ENCODE results near the gene GAL.

Gene GAL

DNA sequence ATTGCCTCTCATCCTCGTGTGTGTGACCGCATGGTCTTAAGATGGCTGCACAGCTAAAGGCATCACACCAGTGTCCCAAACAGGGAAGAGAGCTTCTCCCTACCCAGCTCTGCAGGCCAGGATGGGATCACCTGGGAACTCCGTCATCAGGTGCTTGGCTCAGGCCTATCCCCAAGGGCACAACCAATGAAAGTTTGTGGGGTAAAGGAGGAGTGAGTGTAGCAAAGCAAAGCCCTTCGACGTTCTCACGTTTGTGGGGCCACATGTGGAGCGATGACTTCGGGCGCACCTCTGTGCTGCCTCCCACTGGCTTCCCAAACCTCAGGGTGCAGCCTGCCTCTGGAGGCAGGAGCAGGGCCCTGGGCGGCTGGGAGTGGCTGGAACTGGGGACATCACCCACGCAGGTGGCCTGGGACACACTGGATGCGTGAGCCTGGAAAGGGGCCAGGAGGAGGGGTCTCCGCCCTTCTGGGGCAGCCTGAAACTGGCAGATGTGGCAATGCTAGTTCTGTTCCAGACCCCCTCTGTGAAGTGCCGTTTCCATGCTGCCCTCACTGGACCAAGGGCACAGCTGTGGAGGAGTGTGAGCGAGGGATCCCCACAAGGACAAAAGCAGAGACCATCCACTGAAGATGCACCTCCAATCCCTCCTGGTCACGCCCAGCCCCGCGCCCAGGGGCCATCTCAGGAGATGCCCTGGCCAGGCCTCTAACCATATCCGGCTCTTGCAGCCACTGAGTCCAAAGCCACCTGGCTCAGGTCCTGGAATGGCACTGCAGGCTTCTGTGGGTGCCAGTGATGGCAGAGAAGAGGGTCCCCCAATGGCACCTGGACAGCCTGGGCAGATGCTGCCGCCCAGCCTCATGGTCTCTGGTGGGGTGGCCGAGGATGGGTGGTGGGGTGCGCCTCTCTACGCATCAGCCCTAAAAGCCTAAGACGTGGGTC is 30.6 kb upstream of the GAL start:
- Mint-ChIP-seq H3K4me1 (peaks cover 2 to 12% of the 10 kb centered on the region in 2 donors), H3K36me3 (no peaks in the 10 kb centered on the region), H3K27me3 (peaks cover 29 to 42% of the 10 kb centered on the region in 2 donors), H3K27ac (no peak overlapping the region), H3K9me3 (peaks cover 2 to 9% of the 10 kb centered on the region in 2 donors), H3K4me3 (no peak overlapping the region)
- ATAC-seq (replicated peaks) = no peak
- DNase-seq = no peak

DNA sequence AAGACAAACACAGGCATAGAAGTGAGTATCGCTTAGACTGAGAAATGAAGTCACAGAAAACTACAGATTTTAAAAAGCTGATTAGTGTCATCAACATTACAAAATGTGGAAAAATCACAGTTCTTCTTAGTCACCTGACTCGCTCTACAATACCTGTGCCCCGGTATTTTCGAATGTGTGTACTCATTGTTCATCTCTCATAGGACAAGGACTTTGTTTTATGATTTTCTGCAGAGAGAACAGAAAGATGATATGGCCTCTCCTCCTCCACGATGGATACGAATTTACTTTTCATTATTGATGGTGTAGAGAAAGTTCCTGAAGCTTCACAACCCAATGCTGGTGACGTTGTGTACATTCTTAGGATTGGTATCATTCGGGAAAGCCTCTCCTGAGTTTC is 29.4 kb upstream of the GAL start:
- no peak overlapping the region for H3K4me3 Mint-ChIP-seq
- H3K9me3 Mint-ChIP-seq = peaks cover 2 to 9% of the 10 kb centered on the region in 2 donors
- H3K4me1 Mint-ChIP-seq = peaks cover 2 to 11% of the 10 kb centered on the region in 2 donors
- H3K36me3 Mint-ChIP-seq = no peaks in the 10 kb centered on the region
- H3K27me3 Mint-ChIP-seq = peaks cover 22 to 35% of the 10 kb centered on the region in 2 donors
- no peak for ATAC-seq (replicated peaks)
- H3K27ac Mint-ChIP-seq = no peak overlapping the region
- DNase-seq = no peak

GRCh38 chr11:68655406-68655805 is 28.9 kb upstream of the GAL start:
- H3K4me3 Mint-ChIP-seq = no peak overlapping the region

DNA sequence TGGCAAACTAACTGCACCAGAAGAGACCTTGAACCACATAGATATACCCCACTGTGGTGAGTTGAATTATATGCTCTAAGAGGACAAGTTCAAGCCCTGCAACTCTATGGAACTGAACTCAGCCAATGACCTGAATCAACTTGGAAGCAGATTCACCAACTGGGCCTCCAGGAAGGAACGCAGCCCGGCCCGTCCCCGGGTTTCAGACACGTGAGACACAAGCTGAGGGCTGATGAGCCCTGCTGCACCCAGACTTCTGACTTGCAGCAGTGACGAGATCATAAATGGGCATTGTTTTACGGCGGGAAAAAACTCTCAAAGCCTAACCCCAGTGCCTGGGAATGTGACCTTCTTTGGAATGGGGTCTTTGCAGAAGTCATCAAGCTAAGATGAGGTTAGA is 28.5 kb upstream of the GAL start:
- H3K4me1 Mint-ChIP-seq = peaks cover 2 to 8% of the 10 kb centered on the region in 2 donors
- ATAC-seq (replicated peaks) (no peak), DNase-seq (no peak)
- no peaks in the 10 kb centered on the region for H3K36me3 Mint-ChIP-seq
- no peak overlapping the region for H3K27ac Mint-ChIP-seq
- no peak overlapping the region for H3K4me3 Mint-ChIP-seq
- peaks cover 19 to 38% of the 10 kb centered on the region in 2 donors for H3K27me3 Mint-ChIP-seq
- H3K9me3 Mint-ChIP-seq = peaks cover 2 to 9% of the 10 kb centered on the region in 2 donors

More at GRCh38 chr11:68655406-68655805, 28.9 kb upstream of the GAL start:
- ATAC-seq (replicated peaks) (no peak), DNase-seq (no peak)
- peaks cover 20 to 34% of the 10 kb centered on the region in 2 donors for H3K27me3 Mint-ChIP-seq
- no peak overlapping the region for H3K27ac Mint-ChIP-seq
- H3K9me3 Mint-ChIP-seq = peaks cover 2 to 9% of the 10 kb centered on the region in 2 donors
- H3K36me3 Mint-ChIP-seq = no peaks in the 10 kb centered on the region
- H3K4me1 Mint-ChIP-seq = peaks cover 2 to 8% of the 10 kb centered on the region in 2 donors

DNA sequence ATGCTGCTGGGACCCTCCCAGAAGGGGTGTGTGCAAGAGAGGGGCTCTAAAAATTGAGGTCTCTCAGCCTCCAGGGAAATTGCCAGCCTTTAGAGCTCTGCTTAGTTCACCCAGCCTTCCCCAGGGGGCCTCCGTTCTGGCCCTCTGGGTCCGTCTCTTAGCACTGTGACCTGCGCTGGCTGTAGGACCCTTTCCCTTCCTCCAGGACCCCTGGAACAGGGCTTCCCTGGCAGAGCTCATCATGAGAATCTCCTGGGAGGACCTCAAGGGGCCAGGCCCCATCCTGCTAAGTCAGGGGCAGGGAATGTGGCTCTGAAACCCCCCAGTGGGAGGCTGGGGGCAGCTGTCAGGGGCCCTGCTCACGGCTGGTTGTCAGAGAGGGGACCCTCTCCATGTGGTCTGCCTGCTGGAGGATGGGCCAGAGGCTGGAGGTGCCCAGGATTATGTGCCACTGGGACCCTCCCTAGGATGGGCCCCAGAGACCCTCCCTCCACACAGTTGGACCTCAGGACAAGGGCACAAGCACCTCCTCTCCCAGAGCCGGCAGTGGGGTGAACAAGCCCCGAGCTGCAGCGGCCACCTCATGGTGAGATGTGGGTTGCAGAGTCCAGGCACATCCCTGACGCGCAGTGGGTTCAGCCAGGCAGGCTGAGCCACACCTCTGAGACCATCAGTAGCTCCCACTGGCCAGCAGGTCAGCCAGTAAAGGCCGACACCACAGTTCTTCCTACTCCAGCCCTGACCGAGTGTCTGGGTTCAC is 27.1 kb upstream of the GAL start:
- Mint-ChIP-seq H3K27me3 (peaks cover 21 to 42% of the 10 kb centered on the region in 2 donors), H3K4me1 (peaks cover 2 to 4% of the 10 kb centered on the region in 2 donors), H3K36me3 (no peaks in the 10 kb centered on the region), H3K9me3 (peaks cover 3 to 9% of the 10 kb centered on the region in 2 donors), H3K4me3 (no peak overlapping the region), H3K27ac (no peak overlapping the region)
- DNase-seq = no peak
- no peak for ATAC-seq (replicated peaks)

DNA sequence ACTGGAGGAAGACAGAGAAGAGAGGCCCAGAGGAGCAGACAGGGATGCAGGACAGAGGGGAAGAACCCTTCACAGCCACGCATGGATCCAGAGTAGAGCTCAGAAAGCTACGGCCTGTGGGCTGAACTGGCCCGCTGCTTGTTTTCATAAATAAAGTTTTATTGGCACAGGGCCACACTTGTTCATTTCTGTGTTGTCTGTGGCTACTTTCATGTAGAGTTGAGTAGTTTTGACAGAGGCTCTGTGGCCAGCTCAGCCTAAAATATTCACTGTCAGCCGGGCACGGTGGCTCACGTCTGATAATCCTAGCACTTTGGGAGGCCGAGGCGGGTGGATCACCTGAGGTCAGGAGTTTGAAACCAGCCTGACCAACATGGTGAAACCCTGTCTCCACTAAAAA is 26.2 kb upstream of the GAL start:
- no peaks in the 10 kb centered on the region for H3K36me3 Mint-ChIP-seq
- peaks cover 5 to 9% of the 10 kb centered on the region in 2 donors for H3K9me3 Mint-ChIP-seq
- DNase-seq (no peak), ATAC-seq (replicated peaks) (no peak)
- no peak overlapping the region for H3K4me3 Mint-ChIP-seq
- no peaks in the 10 kb centered on the region for H3K4me1 Mint-ChIP-seq
- no peak overlapping the region for H3K27ac Mint-ChIP-seq
- peaks cover 25 to 39% of the 10 kb centered on the region in 2 donors for H3K27me3 Mint-ChIP-seq

- no peak overlapping the region for H3K27ac Mint-ChIP-seq
Observed at GRCh38 chr11:68658661-68659060, 25.7 kb upstream of the GAL start.

GRCh38 chr11:68659158-68659921 is 25.0 kb upstream of the GAL start:
- H3K36me3 Mint-ChIP-seq = no peaks in the 10 kb centered on the region
- ATAC-seq (replicated peaks) (no peak), DNase-seq (no peak)
- no peak overlapping the region for H3K27ac Mint-ChIP-seq
- peaks cover 5 to 9% of the 10 kb centered on the region in 2 donors for H3K9me3 Mint-ChIP-seq
- H3K4me1 Mint-ChIP-seq = no peaks in the 10 kb centered on the region
- no peak overlapping the region for H3K4me3 Mint-ChIP-seq
- H3K27me3 Mint-ChIP-seq = peaks cover 35 to 43% of the 10 kb centered on the region in 2 donors

More at GRCh38 chr11:68658661-68659060, 25.7 kb upstream of the GAL start:
- H3K4me1 Mint-ChIP-seq = no peaks in the 10 kb centered on the region
- peaks cover 5 to 9% of the 10 kb centered on the region in 2 donors for H3K9me3 Mint-ChIP-seq
- peaks cover 31 to 41% of the 10 kb centered on the region in 2 donors for H3K27me3 Mint-ChIP-seq
- ATAC-seq (replicated peaks) (no peak), DNase-seq (no peak)
- no peaks in the 10 kb centered on the region for H3K36me3 Mint-ChIP-seq
- no peak overlapping the region for H3K4me3 Mint-ChIP-seq

GRCh38 chr11:68660066-68660810 is 24.1 kb upstream of the GAL start:
- H3K9me3 Mint-ChIP-seq = peaks cover 3 to 7% of the 10 kb centered on the region in 2 donors
- H3K4me3 Mint-ChIP-seq = no peak overlapping the region
- H3K36me3 Mint-ChIP-seq = no peaks in the 10 kb centered on the region
- no peak overlapping the region for H3K27ac Mint-ChIP-seq
- ATAC-seq (replicated peaks) = no peak
- no peaks in the 10 kb centered on the region for H3K4me1 Mint-ChIP-seq
- peaks cover 44 to 52% of the 10 kb centered on the region in 2 donors for H3K27me3 Mint-ChIP-seq
- DNase-seq = no peak

GRCh38 chr11:68661014-68661413 is 23.3 kb upstream of the GAL start:
- H3K9me3 Mint-ChIP-seq = peaks cover 0 to 3% of the 10 kb centered on the region in 2 donors
- ATAC-seq (replicated peaks) = no peak
- no peak overlapping the region for H3K27ac Mint-ChIP-seq
- no peak for DNase-seq
- H3K36me3 Mint-ChIP-seq = no peaks in the 10 kb centered on the region
- H3K4me3 Mint-ChIP-seq = no peak overlapping the region
- peaks cover 45% of the 10 kb centered on the region in 2 donors for H3K27me3 Mint-ChIP-seq
- no peaks in the 10 kb centered on the region for H3K4me1 Mint-ChIP-seq

DNA sequence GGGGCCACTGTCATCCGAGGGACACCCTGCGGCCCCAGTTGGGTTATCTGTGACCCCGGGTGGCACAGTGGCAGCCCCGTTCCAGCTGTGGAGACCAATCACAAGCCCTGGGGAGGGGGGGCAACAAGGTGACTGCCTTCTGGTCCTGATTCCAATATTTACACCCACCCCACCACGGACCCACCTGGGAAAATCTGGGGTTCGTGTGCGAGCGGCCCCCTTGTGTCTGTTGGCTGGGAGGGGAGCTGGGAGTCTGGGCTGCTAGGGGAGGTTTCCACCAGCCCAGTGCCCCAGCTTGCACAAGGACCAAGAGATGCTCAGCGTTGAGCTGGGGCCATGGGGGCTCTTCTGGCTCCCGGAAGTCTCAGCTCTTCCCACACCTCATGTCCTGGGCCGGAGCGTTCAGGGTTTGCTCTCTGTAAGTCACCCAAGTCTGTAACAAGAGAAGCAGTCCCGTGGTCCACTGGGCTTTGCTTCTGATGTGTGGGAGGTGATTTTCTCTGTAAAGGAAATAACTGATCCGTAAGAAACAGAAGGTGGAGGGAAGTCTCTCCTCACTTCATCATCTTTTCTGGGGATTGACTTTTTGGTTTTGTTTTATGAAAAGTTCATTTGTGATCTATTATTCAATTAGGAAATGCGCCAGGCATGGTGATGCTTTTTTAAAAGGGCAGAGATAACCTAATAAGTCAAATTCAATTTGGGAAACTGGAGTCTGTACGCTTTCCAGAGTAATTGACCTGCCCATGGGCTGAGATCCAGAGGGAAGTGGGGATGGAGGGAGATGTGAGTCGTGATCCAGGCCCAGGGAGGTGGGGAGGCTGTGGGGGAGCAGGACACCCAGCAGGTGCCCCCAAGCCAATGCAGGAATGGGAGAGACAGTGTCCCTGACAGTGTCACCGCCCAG is 22.4 kb upstream of the GAL start:
- no peaks in the 10 kb centered on the region for H3K4me1 Mint-ChIP-seq
- no peak for DNase-seq
- H3K4me3 Mint-ChIP-seq = no peak overlapping the region
- no peak for ATAC-seq (replicated peaks)
- no peak overlapping the region for H3K27ac Mint-ChIP-seq
- H3K9me3 Mint-ChIP-seq = peaks cover 0 to 3% of the 10 kb centered on the region in 2 donors
- peaks cover 44 to 53% of the 10 kb centered on the region in 2 donors for H3K27me3 Mint-ChIP-seq
- no peaks in the 10 kb centered on the region for H3K36me3 Mint-ChIP-seq

GRCh38 chr11:68663482-68664010 is 20.8 kb upstream of the GAL start:
- DNase-seq (no peak), ATAC-seq (replicated peaks) (no peak)
- H3K36me3 Mint-ChIP-seq = no peaks in the 10 kb centered on the region
- H3K4me3 Mint-ChIP-seq = no peak overlapping the region
- H3K4me1 Mint-ChIP-seq = no peaks in the 10 kb centered on the region
- peaks cover 0 to 3% of the 10 kb centered on the region in 2 donors for H3K9me3 Mint-ChIP-seq
- peaks cover 44 to 53% of the 10 kb centered on the region in 2 donors for H3K27me3 Mint-ChIP-seq
- no peak overlapping the region for H3K27ac Mint-ChIP-seq

Data from stimulated activated naive B cell treated with anti-CD40 and anti-IgM and Interleukin-4, amounts not matched to agents 10 μg/mL and 1 μg/mL and 100 μg/mL, for 72 hours (primary cell).